HG02678 (cell line): Measurements from ENCODE around the gene RDH13.
"Not testable (repeated sequence)": the region's sequence is repeated elsewhere in the genome, so short reads cannot be mapped to it uniquely, and the experiment has no call there.

Experiments used
- ATAC-seq: cut with Tn5 transposase; IDR thresholded peaks from one replicate; pipeline ENCODE4 v1.9.1; 2021; ENCODE audit warnings: mild to moderate bottlenecking, moderate library complexity; ENCODE audit not compliant: unreplicated experiment

Gene RDH13

GRCh38 chr19:55047951-55048350 is 15.0 kb downstream of the RDH13 start:
- ATAC-seq = no peak

DNA sequence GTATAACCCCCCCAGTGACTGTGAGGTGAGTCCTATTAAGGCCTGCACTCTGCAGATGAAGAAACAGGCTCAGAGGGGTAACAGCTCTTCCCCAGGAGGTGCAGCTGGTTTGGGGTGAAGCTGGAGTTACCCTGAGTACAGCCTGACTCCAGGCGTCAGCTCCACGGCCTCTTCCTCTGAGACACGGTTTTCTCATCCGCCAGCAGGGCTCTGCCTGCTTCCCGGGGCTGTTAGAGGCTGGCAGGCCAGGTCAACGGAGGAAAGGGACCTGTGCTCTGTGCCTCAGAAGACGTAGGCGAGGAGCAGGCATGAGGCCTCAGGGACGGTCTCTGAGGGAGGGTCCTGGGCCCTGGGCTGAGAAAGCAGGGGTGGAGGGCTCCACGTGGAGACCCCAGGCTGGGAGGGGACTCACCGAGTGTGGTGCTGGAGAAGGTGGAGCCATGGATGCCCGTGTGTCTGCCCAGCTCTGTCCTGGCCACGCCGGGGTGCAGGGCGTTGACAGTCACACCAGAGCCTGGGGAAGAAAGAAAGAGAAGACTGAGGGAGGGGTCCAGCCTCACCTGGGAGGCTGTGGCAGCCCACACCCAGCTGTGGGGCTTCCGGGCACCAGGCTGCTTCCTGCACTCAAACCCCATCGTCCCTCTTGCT is 15.8 kb downstream of the RDH13 start:
- ATAC-seq = no peak

- no peak for ATAC-seq
These were observed 17.9 kb downstream of the RDH13 start for GRCh38 chr19:55044771-55045716.

- no peak for ATAC-seq
These were observed 18.7 kb downstream of the RDH13 start for GRCh38 chr19:55044286-55044685.

DNA sequence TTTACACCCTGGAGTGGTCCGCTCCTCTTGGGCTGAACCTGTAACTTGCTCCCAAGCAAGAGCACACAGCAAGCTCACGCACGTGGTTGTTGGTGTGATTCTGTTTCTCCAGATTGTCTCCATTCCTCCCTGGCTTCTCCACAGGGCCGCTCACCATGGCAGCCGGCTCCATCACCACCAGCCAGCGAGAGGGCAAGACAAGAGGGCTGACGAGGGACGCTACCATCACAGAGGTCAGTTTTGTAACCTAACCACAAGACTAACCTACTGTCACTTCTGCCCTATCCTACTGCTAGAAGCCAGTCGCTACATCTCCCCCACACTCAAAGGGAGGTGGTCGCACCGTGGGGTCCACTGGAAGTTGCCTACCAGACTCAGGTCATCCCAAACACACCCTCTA is 20.3 kb downstream of the RDH13 start:
- ATAC-seq = no peak

DNA sequence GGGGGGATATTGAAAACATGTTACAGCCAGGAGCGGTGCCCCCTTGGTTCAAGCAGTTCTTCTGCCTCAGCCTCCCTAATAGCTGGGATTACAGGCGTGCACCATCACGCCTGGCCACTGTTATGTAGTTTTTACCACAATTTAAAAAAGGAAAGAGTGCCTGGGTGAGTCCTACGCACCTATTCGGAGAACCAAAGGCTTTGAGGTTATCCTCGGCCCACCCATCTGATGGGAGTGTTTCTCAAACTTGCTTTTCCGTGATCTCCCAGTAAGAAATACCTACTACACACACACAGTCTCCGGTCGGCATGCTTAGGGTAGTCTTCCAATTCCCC is 20.6 kb downstream of the RDH13 start:
- no peak for ATAC-seq

DNA sequence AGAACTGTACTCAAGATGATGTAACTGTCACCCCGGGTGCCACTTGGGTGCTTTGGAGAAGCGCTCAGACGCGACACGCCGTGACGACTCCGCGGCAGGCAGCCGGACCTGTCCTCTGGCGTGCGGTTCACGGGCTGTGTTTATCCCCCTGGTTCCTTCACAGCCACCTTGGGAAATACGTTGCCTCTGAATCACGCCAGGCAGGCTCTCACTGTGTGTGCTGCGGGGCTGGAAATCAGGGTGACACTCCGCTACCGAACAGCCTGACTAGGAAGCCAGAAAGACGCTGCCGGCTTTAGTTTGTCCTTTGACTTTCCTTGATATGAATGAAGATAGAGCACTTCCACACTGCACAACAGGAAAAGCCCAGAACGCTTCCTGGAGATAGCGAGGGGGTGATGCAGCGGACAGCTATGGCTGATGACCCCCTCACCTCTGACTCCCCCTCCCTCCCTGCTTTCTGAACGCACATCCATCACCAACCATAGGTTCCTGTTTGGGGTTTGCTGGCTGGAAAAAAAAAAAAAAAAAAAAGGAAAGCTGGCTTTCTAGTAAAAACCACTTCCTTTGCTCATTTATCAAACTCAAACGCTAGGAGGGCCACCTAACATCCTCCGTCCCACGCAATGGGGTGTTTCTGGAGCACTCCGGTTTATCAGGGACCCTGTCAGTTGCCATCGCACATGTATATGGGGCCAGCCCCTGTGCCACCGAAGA is 21.2 kb downstream of the RDH13 start:
- ATAC-seq = no peak

DNA sequence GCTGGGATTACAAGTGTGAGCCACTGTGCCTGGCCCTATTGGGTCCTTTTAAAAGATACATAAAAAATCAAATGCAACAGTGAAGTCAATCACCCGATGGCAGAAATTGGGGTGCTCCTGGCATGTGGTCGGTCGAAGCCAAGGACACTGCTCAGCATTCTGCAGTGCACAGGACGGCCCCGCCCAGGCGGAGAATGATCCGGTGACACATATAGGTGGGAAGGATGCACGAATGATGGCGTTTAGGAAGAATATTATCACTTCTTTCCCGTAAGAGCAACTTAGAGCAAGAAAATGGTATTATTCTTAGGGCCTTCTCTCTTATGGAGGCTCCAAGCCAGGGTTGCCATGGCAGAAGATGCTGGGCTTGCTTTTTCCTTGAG is 21.7 kb downstream of the RDH13 start:
- ATAC-seq = no peak

DNA sequence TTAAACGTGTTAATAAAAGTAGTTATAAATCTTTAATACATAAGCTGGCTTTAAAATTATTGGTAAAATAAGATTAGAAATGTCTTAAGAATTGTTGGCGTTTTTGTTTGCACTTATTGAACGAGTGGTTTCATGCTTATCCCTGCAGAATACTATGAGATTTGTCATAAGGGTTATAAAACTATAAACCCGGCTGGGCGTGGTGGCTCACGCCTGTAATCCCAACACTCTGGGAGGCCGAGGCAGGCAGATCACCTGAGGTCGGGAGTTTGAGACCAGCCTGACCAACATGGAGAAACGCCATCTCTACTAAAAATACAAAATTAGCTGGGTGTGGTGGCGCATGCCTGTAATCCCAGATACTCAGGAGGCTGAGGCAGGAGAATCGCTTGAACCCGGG is 22.3 kb downstream of the RDH13 start:
- ATAC-seq = not testable (repeated sequence)

GRCh38 chr19:55037603-55038002 is 25.3 kb downstream of the RDH13 start:
- not testable (repeated sequence) for ATAC-seq

DNA sequence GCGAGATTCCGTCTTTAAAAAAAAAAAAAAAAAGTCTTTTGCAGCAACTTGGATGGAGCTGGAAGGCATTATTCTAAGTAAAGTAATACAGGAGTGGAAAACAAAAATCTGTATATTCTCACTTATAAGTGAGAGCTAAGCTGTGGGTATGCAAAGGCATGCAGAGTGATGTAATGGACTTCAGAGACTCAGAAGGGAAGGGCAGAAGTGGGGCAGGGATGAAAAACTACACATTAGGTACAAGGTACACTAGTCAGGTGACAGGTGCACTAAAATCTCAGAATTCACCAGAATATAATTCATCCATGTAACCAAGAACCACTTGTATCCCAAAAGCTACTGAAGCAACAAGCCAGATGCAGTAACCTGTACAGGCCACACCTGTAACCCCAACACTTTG is 26.9 kb downstream of the RDH13 start:
- no peak for ATAC-seq

GRCh38 chr19:55034751-55035150 is 28.2 kb downstream of the RDH13 start:
- no peak for ATAC-seq

DNA sequence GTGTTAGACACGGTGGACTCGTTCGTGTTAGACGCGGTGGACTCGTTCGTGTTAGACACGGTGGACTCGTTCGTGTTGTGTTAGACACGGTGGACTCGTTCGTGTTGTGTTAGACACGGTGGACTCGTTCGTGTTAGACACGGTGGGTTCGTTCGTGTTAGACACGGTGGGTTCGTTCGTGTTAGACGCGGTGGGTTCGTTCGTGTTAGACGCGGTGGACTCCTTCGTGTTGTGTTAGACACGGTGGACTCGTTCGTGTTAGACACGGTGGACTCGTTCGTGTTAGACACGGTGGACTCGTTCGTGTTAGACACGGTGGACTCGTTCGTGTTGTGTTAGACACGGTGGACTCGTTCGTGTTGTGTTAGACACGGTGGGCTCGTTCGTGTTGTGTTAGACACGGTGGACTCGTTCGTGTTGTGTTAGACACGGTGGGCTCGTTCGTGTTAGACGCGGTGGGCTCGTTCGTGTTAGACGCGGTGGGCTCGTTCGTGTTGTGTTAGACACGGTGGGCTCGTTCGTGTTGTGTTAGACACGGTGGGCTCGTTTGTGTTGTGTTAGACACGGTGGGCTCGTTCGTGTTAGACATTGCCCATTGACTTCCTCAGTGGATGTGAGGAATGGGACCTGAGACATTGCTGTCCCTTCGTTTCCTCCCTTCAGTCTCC is 29.8 kb downstream of the RDH13 start:
- not testable (repeated sequence) for ATAC-seq

DNA sequence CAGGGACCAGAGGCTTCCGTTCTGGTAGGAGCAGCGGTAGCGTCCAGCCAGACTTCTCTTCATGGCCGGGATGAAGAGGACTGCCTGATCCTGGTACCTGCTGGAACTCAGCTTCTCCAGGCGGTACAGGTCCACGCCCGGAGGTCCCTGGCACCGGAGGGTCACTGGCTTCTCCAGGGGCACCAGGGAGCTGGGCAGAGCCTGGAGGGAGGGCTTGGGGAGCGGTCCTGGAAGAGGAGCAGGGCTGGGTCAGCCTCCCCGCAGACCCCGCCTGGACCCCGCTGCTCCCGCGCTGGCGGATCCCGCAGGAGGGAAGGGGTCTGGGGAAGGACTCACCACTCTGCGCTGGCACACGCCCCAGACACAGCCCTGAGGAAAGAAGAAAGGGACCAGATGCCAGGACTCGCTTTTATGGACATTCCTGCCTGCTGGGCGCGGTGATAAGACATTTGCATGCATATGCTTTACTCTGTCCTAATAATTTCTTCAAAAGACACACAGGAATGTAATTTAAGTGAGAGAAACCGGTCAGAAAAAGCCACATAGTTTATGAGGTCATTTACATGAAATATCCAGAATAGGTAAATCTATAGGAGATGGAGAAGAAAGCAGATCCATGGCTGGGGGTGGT is 30.7 kb downstream of the RDH13 start:
- ATAC-seq = no peak

DNA sequence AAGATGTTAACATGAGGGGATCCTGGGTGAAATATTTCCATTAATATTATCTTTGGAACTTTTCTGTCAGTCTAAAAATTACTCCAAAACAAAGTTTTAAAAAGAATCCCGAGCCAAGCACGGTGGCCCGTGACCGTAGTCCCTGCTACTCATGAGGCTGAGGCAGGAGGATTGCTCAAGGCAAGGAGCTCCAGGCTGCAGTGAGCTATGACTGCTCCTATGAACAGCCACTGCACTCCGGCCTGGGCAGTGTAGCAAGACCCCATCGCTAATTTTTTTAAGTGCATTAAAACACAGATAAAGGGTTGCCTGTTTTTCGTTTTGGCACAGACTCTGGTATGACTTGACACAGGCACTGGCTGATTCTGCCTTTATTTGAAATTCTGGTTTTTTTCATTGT is 31.8 kb downstream of the RDH13 start:
- no peak for ATAC-seq

GRCh38 chr19:55028757-55029156 is 34.2 kb downstream of the RDH13 start:
- ATAC-seq = no peak

GRCh38 chr19:55027472-55028337 is 35.2 kb downstream of the RDH13 start:
- no peak for ATAC-seq

GRCh38 chr19:55027140-55027471 is 35.8 kb downstream of the RDH13 start:
- not testable (repeated sequence) for ATAC-seq

DNA sequence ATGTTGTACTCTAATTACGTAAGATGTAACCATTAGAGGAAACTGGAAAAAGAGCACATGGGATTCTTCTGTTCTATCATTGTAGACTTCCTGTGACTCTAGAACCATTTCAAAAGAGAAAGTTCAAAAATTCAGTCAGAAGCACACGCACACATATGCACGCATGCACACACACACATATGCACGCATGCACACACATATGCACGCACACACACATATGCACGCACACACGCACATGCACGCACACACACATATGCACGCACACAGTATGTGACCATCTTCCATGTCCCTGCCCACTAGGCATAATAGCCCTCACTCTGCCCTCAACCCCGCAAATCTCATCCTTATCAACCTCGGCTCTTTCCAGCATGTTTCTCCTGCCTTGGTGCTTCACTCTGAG is 38.8 kb downstream of the RDH13 start:
- ATAC-seq = no peak

DNA sequence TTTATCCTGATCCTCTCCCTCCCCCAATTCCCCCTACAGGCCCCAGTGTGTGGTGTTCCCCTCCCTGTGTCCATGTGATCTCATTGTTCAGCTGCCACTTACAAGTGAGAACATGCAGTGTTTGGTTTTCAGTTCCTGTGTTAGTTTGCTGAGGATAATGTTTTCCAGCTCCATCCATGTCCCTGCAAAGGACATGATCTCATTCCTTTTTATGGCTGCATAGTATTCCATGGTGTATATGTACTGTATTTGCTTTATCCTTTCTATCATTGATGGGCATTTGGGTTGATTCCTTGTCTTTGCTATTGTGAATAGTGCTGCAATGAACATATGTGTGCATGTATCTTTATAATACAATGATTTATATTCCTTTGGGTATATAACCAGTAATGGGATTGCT is 42.6 kb downstream of the RDH13 start:
- ATAC-seq = not testable (repeated sequence)
